HG02852 (cell line): ENCODE measurements around the gene TIAM2.

Experiments used
- ATAC-seq: cut with Tn5 transposase; IDR thresholded peaks from one replicate; pipeline ENCODE4 v1.9.1; 2021; ENCODE audit warnings: mild to moderate bottlenecking, moderate library complexity; ENCODE audit not compliant: unreplicated experiment

TIAM2 gene

GRCh38 chr6:155252581-155252980 lies 257.5 kb downstream of the TIAM2 start:
- ATAC-seq, result no peak

GRCh38 chr6:155253337-155253736 lies 258.2 kb downstream of the TIAM2 start:
- no peak for ATAC-seq

- ATAC-seq, result no peak
Observed at GRCh38 chr6:155254139-155254538, 259.0 kb downstream of the TIAM2 start.

GRCh38 chr6:155256122-155256795 lies 261.1 kb downstream of the TIAM2 start:
- no peak for ATAC-seq

- no peak for ATAC-seq
Observed at GRCh38 chr6:155257796-155258195, 262.7 kb downstream of the TIAM2 start.

GRCh38 chr6:155259204-155259603 lies 264.1 kb downstream of the TIAM2 start:
- no peak for ATAC-seq

GRCh38 chr6:155259897-155260296 lies 264.8 kb downstream of the TIAM2 start:
- ATAC-seq, result no peak

GRCh38 chr6:155260686-155261085 lies 265.6 kb downstream of the TIAM2 start:
- peak; percentile 54 for ATAC-seq

GRCh38 chr6:155261111-155261900 lies 266.2 kb downstream of the TIAM2 start:
- ATAC-seq, result peak; percentile 41

GRCh38 chr6:155262655-155263054 lies 267.5 kb downstream of the TIAM2 start:
- no peak for ATAC-seq

- ATAC-seq, result no peak
Observed at GRCh38 chr6:155263373-155264063, 268.4 kb downstream of the TIAM2 start, which contains the start of gene CLDN20. Gene CLDN20 (plus strand): TSS chr6:155264013. CDS start chr6:155275720, 11,707 bp downstream.

GRCh38 chr6:155264693-155265320 lies 269.7 kb downstream of the TIAM2 start:
- no peak for ATAC-seq

GRCh38 chr6:155265843-155266535 lies 270.9 kb downstream of the TIAM2 start:
- ATAC-seq, result no peak

GRCh38 chr6:155267411-155267810 lies 272.3 kb downstream of the TIAM2 start:
- ATAC-seq, result no peak

GRCh38 chr6:155268088-155268867 lies 273.2 kb downstream of the TIAM2 start:
- ATAC-seq, result peak; percentile 48

- no peak for ATAC-seq
Observed at GRCh38 chr6:155269765-155270164, 274.6 kb downstream of the TIAM2 start.

- ATAC-seq, result no peak
Observed at GRCh38 chr6:155270561-155271091, 275.5 kb downstream of the TIAM2 start.

GRCh38 chr6:155271145-155271544 lies 276.0 kb downstream of the TIAM2 start:
- no peak for ATAC-seq
